GM12878 (cell line): ENCODE results near the gene SERINC5. TPM values are rescaled to one million over a fixed set of nuclear protein-coding genes. Genes with fewer than 3 reads are reported as not detected.
"Not testable (repeated sequence)": the region's sequence is repeated elsewhere in the genome, so short reads cannot be mapped to it uniquely, and the experiment has no call there.

Experiments
- ATAC-seq: fragments of 200-7000 bp; cut with Tn5 transposase; 3 replicates; pipeline ENCODE4 v1.9.1; 2020; ENCODE audit warnings: mild to moderate bottlenecking, moderate library complexity
- BruUV-seq: library from RNA; stranded (reverse); fragments of 400-500 nt; replicated peaks from 2 replicates; lab custom pipeline; 2021; lab: Mats Ljungman, UMichigan
- CTCF ChIA-PET: fragments of 300-600 bp; sonication (Branson Sonifier 250); formaldehyde crosslinking; extraction: SDS; loops from one replicate; lab custom pipeline; 2021; ENCODE audit warnings: inconsistent platforms; lab: Yijun Ruan, JAX
- POLR2A ChIA-PET: fragments of 350-600 bp; formaldehyde crosslinking; extraction: SDS; loops from one replicate; lab custom pipeline; 2021; ENCODE audit warnings: inconsistent platforms; lab: Charles Lee
- RAD21 ChIA-PET: fragments of 300-600 bp; sonication (Branson Sonifier 250); formaldehyde crosslinking; loops from one replicate; lab custom pipeline; 2023; ENCODE audit warnings: antibody characterized with exemption; ENCODE audit not compliant: unreplicated experiment; lab: Charles Lee
- SMC1A ChIA-PET: fragments of 300-600 bp; sonication (Branson Sonifier 250); formaldehyde crosslinking; loops from one replicate; lab custom pipeline; 2023; ENCODE audit not compliant: unreplicated experiment, uncharacterized antibody; lab: Charles Lee
- DNase-seq: peaks from one replicate; pipeline ENCODE4 v3.0.0-alpha.2; 2011; ENCODE audit warnings: low read depth, low spot score
- FAIRE-seq: peaks from 3 replicates; lab custom pipeline; 2011; peaks lifted over from hg19 to GRCh38; lab: Jason Lieb, UNC
- H2AFZ ChIP-seq: 2 replicates; pipeline ENCODE4 v1.6.0; 2011; ENCODE audit warnings: low read depth, low read length, control low read depth; ENCODE audit not compliant: control insufficient read depth
- H3K27ac ChIP-seq: 2 replicates; pipeline ENCODE4 v1.5.1; 2011; ENCODE audit warnings: control low read depth; ENCODE audit not compliant: control insufficient read depth, insufficient read depth
- H3K27me3 ChIP-seq, 2 experiments: replicated peaks in 1 of 2; 2 replicates each; pipeline versions ENCODE4 v1.6.0 to v1.6.1; 2011; ENCODE audit warnings: low read length in 1 of 2; ENCODE audit not compliant: control insufficient read depth in 2 of 2, insufficient read depth in 2 of 2
- H3K36me3 ChIP-seq, 2 experiments: 2 replicates each; pipeline ENCODE4 v1.5.1; 2011; ENCODE audit warnings: low read length in 1 of 2; ENCODE audit not compliant: control insufficient read depth in 2 of 2, insufficient read depth in 2 of 2
- H3K4me1 ChIP-seq: 2 replicates; pipeline ENCODE4 v1.6.1; 2011; ENCODE audit warnings: mild to moderate bottlenecking, low read length, moderate library complexity, mixed read lengths; ENCODE audit not compliant: control insufficient read depth, insufficient read depth
- H3K4me2 ChIP-seq: 2 replicates; pipeline ENCODE4 v1.6.0; 2011; ENCODE audit warnings: control low read depth; ENCODE audit not compliant: control insufficient read depth, insufficient read depth
- H3K4me3 ChIP-seq: fragments of 200-600 bp; sonication (generic); 2 replicates; pipeline ENCODE4 v1.5.1; 2016
- H3K79me2 ChIP-seq: 2 replicates; pipeline ENCODE4 v1.6.0; 2011; ENCODE audit warnings: low read length; ENCODE audit not compliant: control insufficient read depth, insufficient read depth
- H3K9ac ChIP-seq: 2 replicates; pipeline ENCODE4 v1.8.0; 2011; ENCODE audit warnings: low read length, control low read depth, mixed read lengths; ENCODE audit not compliant: control insufficient read depth, insufficient read depth
- H3K9me3 ChIP-seq: replicated peaks from 3 replicates; pipeline ENCODE4 v1.5.1; 2011; ENCODE audit warnings: mild to moderate bottlenecking, low read length; ENCODE audit not compliant: control insufficient read depth, insufficient read depth
- H4K20me1 ChIP-seq: 2 replicates; pipeline ENCODE4 v1.6.0; 2011; ENCODE audit not compliant: control insufficient read depth, insufficient read depth
- MLLT1 ChIP-seq: fragments of 450-650 bp; IDR thresholded peaks from 2 replicates; pipeline ENCODE4 v1.6.1; 2016; ENCODE audit warnings: mild to moderate bottlenecking
- NBN ChIP-seq: fragments of 450-650 bp; IDR thresholded peaks from 2 replicates; pipeline ENCODE4 v1.6.1; 2016
- RAD21 ChIP-seq: IDR thresholded peaks from 2 replicates; pipeline ENCODE4 v1.6.1; 2011; ENCODE audit warnings: mild to moderate bottlenecking, low read depth, low read length, moderate library complexity; ENCODE audit not compliant: insufficient read depth
- SMC3 ChIP-seq: IDR thresholded peaks from 2 replicates; pipeline ENCODE4 v1.6.1; 2011; ENCODE audit warnings: low read length, improper control_type of control experiment, borderline replicate concordance
- ZNF592 ChIP-seq: fragments of 450-650 bp; IDR thresholded peaks from 2 replicates; pipeline ENCODE4 v1.6.1; 2017; ENCODE audit warnings: mild to moderate bottlenecking, moderate library complexity
- WGBS: methylation state at CpG from one replicate; pipeline ENCODE4 v1.1.6; 2016; ENCODE audit warnings: low lambda C conversion rate; ENCODE audit not compliant: insufficient replicate concordance, insufficient coverage; ENCODE audit errors: missing lambda C conversion rate; 5-methylcytosine and 5-hydroxymethylcytosine counted together
- in situ Hi-C: fragments of 300-500 bp; cut with MboI; formaldehyde crosslinking; loops from 9 replicates; pipeline ENCODE4 v1.14.3; 2018; ENCODE audit warnings: mixed read lengths
- intact Hi-C: fragments of 100-400 bp; cut with micrococcal nuclease; formaldehyde crosslinking; loops from one replicate; pipeline ENCODE4 v1.14.2; 2022; ENCODE audit not compliant: unreplicated experiment
- polyA plus RNA-seq, 11 experiments: library from polyadenylated mRNA; depleted of rRNA in 4 of 11; unstranded in 6 of 11; stranded (reverse) in 5 of 11; fragments of >200 nt; fragmentation: Nextera tagmentation in 4 of 11; fragmentation: Illumina TruSeq in 1 of 11; extraction: Ambion mirVana in 4 of 11; extraction: Trizol in 1 of 11; gene quantifications; 1 replicate in 1 of 11; 2 replicates in 10 of 11; pipeline versions ENCODE4 v1.2.1 to v1.2.3, GENCODE V29; 2011 to 2016; ENCODE audit warnings: inconsistent platforms in 2 of 11, missing spikeins in 2 of 11, low read depth in 1 of 11
- total RNA-seq, 4 experiments: library from RNA; depleted of rRNA in 3 of 4; stranded (reverse); fragments of >200 nt in 3 of 4; fragmentation: Illumina TruSeq in 1 of 4; extraction: Trizol in 1 of 4; gene quantifications; 2 replicates each; pipeline versions ENCODE4 v1.2.1 to v1.2.3, GENCODE V29; 2013 to 2021
- TF ChIP-seq, protein P1 (sequence below), 3 experiments: IDR thresholded peaks in 2 of 3; conservative IDR thresholded peaks in 1 of 3; 2 replicates each; pipeline ENCODE4 v1.5.1; 2011; ENCODE audit warnings: low read depth in 3 of 3, low read length in 3 of 3, mild to moderate bottlenecking in 3 of 3, control low read depth in 2 of 3, moderate library complexity in 2 of 3, inconsistent platforms in 1 of 3, mixed read lengths in 1 of 3; ENCODE audit not compliant: control insufficient read depth in 2 of 3, insufficient read depth in 1 of 3; ENCODE audit errors: extremely low read depth in 1 of 3

The SERINC5 gene
- total and polyA plus RNA-seq, 10 of the 15 experiments (the other 5 are each of a cell fraction or from before 2014, with no cell fraction given), result 0.66 to 7.0 (median 2.8) TPM

DNA sequence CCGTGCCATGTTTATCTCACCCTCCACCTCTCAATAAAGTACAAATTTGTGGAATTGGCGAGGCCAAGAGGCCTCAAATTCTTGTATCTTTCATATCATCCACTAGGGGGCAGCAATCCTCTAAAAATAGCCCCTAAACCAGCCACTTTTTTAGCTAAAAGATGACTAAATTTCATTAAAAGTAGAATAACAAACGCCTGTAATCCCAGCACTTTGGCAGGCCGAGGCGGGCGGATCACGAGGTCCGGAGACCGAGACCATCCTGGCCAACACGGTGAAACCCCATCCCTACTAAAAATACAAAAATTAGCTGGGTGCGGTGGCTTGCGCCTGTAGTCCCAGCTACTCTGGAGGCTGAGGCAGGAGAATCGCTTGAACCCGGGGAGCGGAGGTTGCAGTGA, 164.1 kb downstream of the SERINC5 start:
- H3K9ac ChIP-seq, BruUV-seq, H3K4me2 ChIP-seq, H4K20me1 ChIP-seq, H3K36me3 ChIP-seq, H3K9me3 ChIP-seq, H3K79me2 ChIP-seq, H3K4me3 ChIP-seq, H3K4me1 ChIP-seq, DNase-seq, H3K27me3 ChIP-seq, H3K27ac ChIP-seq, H2AFZ ChIP-seq: not testable (repeated sequence)
- SMC1A ChIA-PET, result interaction anchor here (0.6 to 6.0 kb wide), 40 partner anchors 8 to 580 kb away, joined by 3 to 146 read pairs (median 5); no protein-coding TSS in a partner anchor
- in situ Hi-C loops (loop anchor here (5.0 kb wide), 2 partner anchors 206 to 581 kb away; no protein-coding TSS in a partner anchor), intact Hi-C loops (loop anchor here (1.0 to 10.0 kb wide), 7 partner anchors 36 to 581 kb away; partner anchors contain the start of genes FAM151B and SERINC5)
- ATAC-seq (peak; percentile 87), FAIRE-seq (peak; percentile 69)
- POLR2A ChIA-PET, result interaction anchor here (0.6 to 1.3 kb wide), 3 partner anchors 34 to 183 kb away, joined by 3 to 8 read pairs (median 3); no protein-coding TSS in a partner anchor
- CTCF ChIA-PET, result interaction anchor here (0.6 to 12.7 kb wide), 46 partner anchors 8 to 587 kb away, joined by 3 to 230 read pairs (median 5); no protein-coding TSS in a partner anchor
- whole genome bisulfite sequencing, result 30% methylated on average over 15 of the region's 15 CpGs
- RAD21 ChIA-PET, result interaction anchor here (0.6 to 9.8 kb wide), 37 partner anchors 8 to 580 kb away, joined by 3 to 205 read pairs (median 4); partner anchors contain the start of gene SERINC5
- TF ChIP-seq MLLT1, result peak; percentile 85
- peak; percentile 87 for TF ChIP-seq RAD21
- TF ChIP-seq, protein P1, sequence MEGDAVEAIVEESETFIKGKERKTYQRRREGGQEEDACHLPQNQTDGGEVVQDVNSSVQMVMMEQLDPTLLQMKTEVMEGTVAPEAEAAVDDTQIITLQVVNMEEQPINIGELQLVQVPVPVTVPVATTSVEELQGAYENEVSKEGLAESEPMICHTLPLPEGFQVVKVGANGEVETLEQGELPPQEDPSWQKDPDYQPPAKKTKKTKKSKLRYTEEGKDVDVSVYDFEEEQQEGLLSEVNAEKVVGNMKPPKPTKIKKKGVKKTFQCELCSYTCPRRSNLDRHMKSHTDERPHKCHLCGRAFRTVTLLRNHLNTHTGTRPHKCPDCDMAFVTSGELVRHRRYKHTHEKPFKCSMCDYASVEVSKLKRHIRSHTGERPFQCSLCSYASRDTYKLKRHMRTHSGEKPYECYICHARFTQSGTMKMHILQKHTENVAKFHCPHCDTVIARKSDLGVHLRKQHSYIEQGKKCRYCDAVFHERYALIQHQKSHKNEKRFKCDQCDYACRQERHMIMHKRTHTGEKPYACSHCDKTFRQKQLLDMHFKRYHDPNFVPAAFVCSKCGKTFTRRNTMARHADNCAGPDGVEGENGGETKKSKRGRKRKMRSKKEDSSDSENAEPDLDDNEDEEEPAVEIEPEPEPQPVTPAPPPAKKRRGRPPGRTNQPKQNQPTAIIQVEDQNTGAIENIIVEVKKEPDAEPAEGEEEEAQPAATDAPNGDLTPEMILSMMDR (IDR thresholded peaks at IDR 0.05 in 2 of 3, conservative IDR thresholded peaks at IDR 0.05 in 1 of 3; ENCODE audit: control insufficient read depth in 2 of 3, extremely low read depth in 1 of 3, insufficient read depth in 1 of 3, low read depth in 3 of 3, low read length in 3 of 3), result peak; percentile 43 to 63 (median 46); a peak in 4 of 6 replicates
- TF ChIP-seq ZNF592, result 0 out of 2 replicates have a peak, but pooled peaks have one; percentile 11
- TF ChIP-seq NBN, result peak; percentile 38; the same call in 1 of the 2 replicates
- TF ChIP-seq SMC3, result peak; percentile 94
- TF ChIP-seq, all 136 proteins: peak for 6; not testable (repeated sequence) for 130
